K562 (cell line): Measurements from ENCODE around the gene OR52W1. TPM values are rescaled to one million over a fixed set of nuclear protein-coding genes. Genes with fewer than 3 reads are reported as not detected.

Source experiments
- ATAC-seq: fragments of 200-7000 bp; cut with Tn5 transposase; 3 replicates; pipeline ENCODE4 v1.9.1; 2020; ENCODE audit warnings: moderate library complexity
- BruUV-seq: library from RNA; stranded (reverse); fragments of 400-500 nt; replicated peaks from 2 replicates; lab custom pipeline; 2021; lab: Mats Ljungman, UMichigan
- CTCF ChIA-PET: fragments of 300-600 bp; formaldehyde crosslinking; extraction: SDS; loops from one replicate; lab custom pipeline; 2021; ENCODE audit warnings: low intra/inter-chr PET ratio; lab: Yijun Ruan, JAX
- POLR2A ChIA-PET: fragments of 300-600, 350-650 bp; sonication (Branson Sonifier 250); formaldehyde crosslinking; extraction: SDS; loops from one replicate; lab custom pipeline; 2021; ENCODE audit warnings: antibody characterized with exemption, inconsistent platforms; lab: Yijun Ruan, JAX
- DNase-seq, 4 experiments: peaks; one replicate each; pipeline versions ENCODE4 v3.0.0 to v3.0.0-alpha.2; 2011 to 2018; ENCODE audit warnings: low spot score in 3 of 4, mixed read lengths in 3 of 4; ENCODE audit errors: extremely low read depth in 1 of 4
- FAIRE-seq: peaks from 2 replicates; lab custom pipeline; 2011; peaks lifted over from hg19 to GRCh38; lab: Jason Lieb, UNC
- H2AFZ ChIP-seq: 2 replicates; pipeline ENCODE4 v1.6.0; 2011; ENCODE audit warnings: low read depth, low read length, control low read depth, inconsistent platforms
- H3K27ac ChIP-seq: fragments of 200-600 bp; 3 replicates; pipeline ENCODE4 v1.8.0; 2011; ENCODE audit warnings: low read depth, mild to moderate bottlenecking, control low read depth, inconsistent platforms, low read length, moderate library complexity, mixed read lengths; ENCODE audit errors: extremely low read depth
- H3K27me3 ChIP-seq, 2 experiments: fragments of 300-600 bp in 1 of 2; 2 replicates in 1 of 2; 3 replicates in 1 of 2; pipeline versions ENCODE4 v1.6.0 to v1.8.0; 2011; ENCODE audit warnings: inconsistent platforms in 2 of 2, low read length in 2 of 2, mild to moderate bottlenecking in 1 of 2, mixed read lengths in 1 of 2, moderate library complexity in 1 of 2; ENCODE audit not compliant: control insufficient read depth in 2 of 2, insufficient read depth in 2 of 2
- H3K36me3 ChIP-seq: fragments of 300-600 bp; 3 replicates; pipeline ENCODE4 v1.8.0; 2011; ENCODE audit warnings: mild to moderate bottlenecking, low read length, inconsistent platforms; ENCODE audit not compliant: control insufficient read depth, insufficient read depth
- H3K4me1 ChIP-seq, 2 experiments: fragments of 200-600 bp in 1 of 2; replicated peaks in 1 of 2; 2 replicates in 1 of 2; 3 replicates in 1 of 2; pipeline versions ENCODE4 v1.5.1 to v1.8.0; 2011; ENCODE audit warnings: inconsistent platforms in 2 of 2, low read length in 2 of 2, mild to moderate bottlenecking in 1 of 2, mixed read lengths in 1 of 2, moderate library complexity in 1 of 2; ENCODE audit not compliant: control insufficient read depth in 2 of 2, insufficient read depth in 2 of 2
- H3K4me2 ChIP-seq: 2 replicates; pipeline ENCODE4 v1.6.1; 2011; ENCODE audit warnings: low read length, control low read depth, inconsistent platforms, mixed read lengths; ENCODE audit not compliant: insufficient read depth
- H3K4me3 ChIP-seq: fragments of 200-600 bp; sonication (generic), shearing (Covaris generic); 2 replicates; pipeline ENCODE4 v1.5.1; 2016; ENCODE audit warnings: control low read depth, inconsistent platforms
- H3K79me2 ChIP-seq: fragments of 200-600 bp; 3 replicates; pipeline ENCODE4 v1.8.0; 2011; ENCODE audit warnings: low read length, inconsistent platforms; ENCODE audit not compliant: control insufficient read depth, insufficient read depth
- H3K9ac ChIP-seq, 2 experiments: 2 replicates each; pipeline versions ENCODE4 v1.6.0 to v1.6.1; 2011; ENCODE audit warnings: low read depth in 2 of 2, low read length in 2 of 2, control low read depth in 1 of 2, inconsistent platforms in 1 of 2, mild to moderate bottlenecking in 1 of 2, mixed read lengths in 1 of 2; ENCODE audit not compliant: insufficient read depth in 1 of 2
- H3K9me1 ChIP-seq: one replicate; pipeline ENCODE4 v1.6.0; 2011; ENCODE audit warnings: inconsistent platforms, mild to moderate bottlenecking, low read length, moderate library complexity; ENCODE audit not compliant: control insufficient read depth, insufficient read depth
- H3K9me3 ChIP-seq: replicated peaks from 2 replicates; pipeline ENCODE4 v1.5.1; 2011; ENCODE audit warnings: low read depth, low read length, inconsistent platforms; ENCODE audit not compliant: control insufficient read depth, insufficient read depth
- H4K20me1 ChIP-seq: replicated peaks from 2 replicates; pipeline ENCODE4 v1.6.1; 2011; ENCODE audit warnings: low read length, inconsistent platforms, mixed read lengths; ENCODE audit not compliant: control insufficient read depth, insufficient read depth
- CBX8 ChIP-seq: fragments of 200-600 bp; sonication (generic); IDR thresholded peaks from 2 replicates; pipeline ENCODE4 v1.6.1; 2012; ENCODE audit warnings: borderline replicate concordance, mixed run types, low read depth, mild to moderate bottlenecking, moderate library complexity, mixed read lengths, low read length, control low read depth, inconsistent platforms; ENCODE audit not compliant: poor library complexity, severe bottlenecking; ENCODE audit errors: extremely low read depth
- FOSL1 ChIP-seq: fragments of 200-800 bp; sonication (Bioruptor generic); conservative IDR thresholded peaks from 2 replicates; pipeline ENCODE4 v1.6.1; 2016; ENCODE audit warnings: missing genetic modification characterization, missing compliant biosample characterization
- ZNF24 ChIP-seq: fragments of 450-650 bp; IDR thresholded peaks from 2 replicates; pipeline ENCODE4 v1.6.1; 2016
- WGBS: fragments of 100-300 bp; shearing (Covaris generic); methylation state at CpG from one replicate; pipeline ENCODE4 v1.1.6; 2016; ENCODE audit warnings: low coverage, mixed read lengths; ENCODE audit not compliant: insufficient coverage; ENCODE audit errors: missing lambda C conversion rate; 5-methylcytosine and 5-hydroxymethylcytosine counted together
- in situ Hi-C: fragments of 300-500 bp; cut with MboI; formaldehyde crosslinking; loops from 4 replicates; pipeline ENCODE4 v1.15.0; 2018; ENCODE audit warnings: inconsistent platforms, mixed read lengths
- intact Hi-C: fragments of 100-400 bp; cut with micrococcal nuclease; formaldehyde crosslinking; loops from 2 replicates; pipeline ENCODE4 v1.14.2; 2022
- polyA plus RNA-seq, 8 experiments: library from polyadenylated mRNA; depleted of rRNA in 4 of 8; stranded (reverse) in 5 of 8; unstranded in 3 of 8; fragments of >200 nt; fragmentation: Nextera tagmentation in 2 of 8; fragmentation: Illumina TruSeq in 1 of 8; extraction: Ambion mirVana in 2 of 8; extraction: Trizol in 1 of 8; gene quantifications; 2 replicates each; pipeline versions ENCODE4 v1.2.1 to v1.2.3, GENCODE V29; 2011 to 2014; ENCODE audit warnings: inconsistent platforms in 1 of 8, missing spikeins in 1 of 8
- total RNA-seq, 7 experiments: library from RNA; depleted of rRNA in 6 of 7; stranded (reverse); fragments of >200 nt in 6 of 7; fragmentation: Illumina TruSeq in 2 of 7; extraction: Trizol in 2 of 7; gene quantifications; 2 replicates each; pipeline versions ENCODE4 v1.2.1 to v1.2.3, GENCODE V29; 2011 to 2021; ENCODE audit warnings: low replicate concordance in 1 of 7
- TF ChIP-seq, protein P1 (sequence below): fragments of 450-650 bp; IDR thresholded peaks from 2 replicates; pipeline ENCODE4 v1.6.1; 2016; ENCODE audit warnings: mild to moderate bottlenecking, moderate library complexity

OR52W1 gene
- total and polyA plus RNA-seq, 9 of the 15 experiments (the other 6 are each of a cell fraction or from before 2014, with no cell fraction given) = not detected

DNA sequence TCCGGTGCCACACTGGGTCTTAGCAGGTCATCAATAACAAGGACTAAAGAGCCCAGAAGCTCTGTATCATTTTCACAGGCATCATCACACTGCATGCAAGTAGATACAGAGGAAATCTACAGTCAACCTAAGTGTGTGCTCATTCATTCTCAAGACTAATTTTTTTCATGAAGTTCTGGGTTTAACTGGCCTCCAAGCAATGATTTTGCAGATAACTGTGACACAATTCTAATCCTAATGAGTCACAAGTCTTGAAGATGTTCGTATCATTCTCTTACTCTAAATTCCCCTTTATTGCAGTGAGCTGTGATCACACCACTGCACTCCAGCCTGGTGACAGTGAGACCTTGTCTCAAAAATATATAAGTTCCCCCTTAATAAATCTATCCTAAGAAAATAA lies 2.5 kb downstream of the OR52W1 start:
- TF ChIP-seq ZNF24 = no peak
- 0 out of 2 replicates have a peak, but pooled peaks have one; percentile 16 for TF ChIP-seq FOSL1
- CTCF ChIA-PET = no interaction called here
- Histone ChIP-seq H3K4me3 (no peak overlapping the region), H3K79me2 (no peaks in the 10 kb centered on the region; the same call in 2 of the 3 replicates), H3K4me2 (no peak overlapping the region), H3K9me3 (no peaks in the 10 kb centered on the region), H3K36me3 (no peaks in the 10 kb centered on the region), H3K9me1 (peaks cover 2% of the 10 kb centered on the region), H3K9ac (no peak overlapping the region), H2AFZ (no peak overlapping the region), H4K20me1 (no peaks in the 10 kb centered on the region), H3K4me1 (no peaks in the 10 kb centered on the region), H3K27ac (no peak overlapping the region), H3K27me3 (peaks cover 0 to 7% of the 10 kb centered on the region in 2 experiments; a peak in 3 of 5 replicates)
- intact Hi-C loops (no loop called here), in situ Hi-C loops (no loop called here)
- POLR2A ChIA-PET = interaction anchor here (1.1 kb wide), 1 partner anchor 33 kb away, joined by 5 read pairs; no protein-coding TSS in a partner anchor
- BruUV-seq = no TSS peak
- WGBS = 8% methylated on average over 2 of the region's 2 CpGs
- DNase-seq (no peak), FAIRE-seq (no peak), ATAC-seq (no peak)

DNA sequence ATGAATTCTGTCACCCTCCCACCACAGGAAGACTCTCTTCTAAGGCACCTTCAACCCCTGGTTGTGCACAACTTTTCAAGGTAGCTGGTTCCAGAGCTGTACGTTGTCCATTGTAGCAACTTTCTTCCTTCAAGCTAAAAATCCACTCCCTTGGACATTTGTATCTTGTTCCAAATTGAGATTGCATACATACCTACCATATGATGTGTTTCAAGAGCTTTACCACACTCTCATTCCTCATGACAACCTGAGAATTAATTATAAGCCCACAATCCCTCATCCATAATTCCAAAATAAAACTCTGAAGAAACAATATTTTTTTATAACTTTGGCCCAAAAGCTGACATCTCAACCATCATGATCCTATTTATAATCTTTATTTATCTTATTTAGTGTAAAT lies 3.0 kb downstream of the OR52W1 start:
- Histone ChIP-seq H3K27me3 (peaks cover 0 to 7% of the 10 kb centered on the region in 2 experiments; a peak in 3 of 5 replicates), H3K36me3 (0 out of 3 replicates have a peak, but pooled peaks cover 3% of the 10 kb centered on the region), H3K4me3 (no peak overlapping the region), H3K4me1 (no peaks in the 10 kb centered on the region), H3K9me3 (no peaks in the 10 kb centered on the region), H3K9me1 (peaks cover 2% of the 10 kb centered on the region), H2AFZ (no peak overlapping the region), H3K79me2 (no peaks in the 10 kb centered on the region; the same call in 2 of the 3 replicates), H3K4me2 (no peak overlapping the region), H4K20me1 (no peaks in the 10 kb centered on the region), H3K9ac (no peak overlapping the region), H3K27ac (no peak overlapping the region)
- in situ Hi-C loops = no loop called here
- ATAC-seq (no peak), DNase-seq (no peak), FAIRE-seq (no peak)
- POLR2A ChIA-PET = no interaction called here
- no TSS peak for BruUV-seq
- CTCF ChIA-PET = no interaction called here
- 40% methylated on average over 1 of the region's 1 CpG for WGBS
- intact Hi-C loops = no loop called here
- no peak for TF ChIP-seq CBX8
- TF ChIP-seq, protein P1, sequence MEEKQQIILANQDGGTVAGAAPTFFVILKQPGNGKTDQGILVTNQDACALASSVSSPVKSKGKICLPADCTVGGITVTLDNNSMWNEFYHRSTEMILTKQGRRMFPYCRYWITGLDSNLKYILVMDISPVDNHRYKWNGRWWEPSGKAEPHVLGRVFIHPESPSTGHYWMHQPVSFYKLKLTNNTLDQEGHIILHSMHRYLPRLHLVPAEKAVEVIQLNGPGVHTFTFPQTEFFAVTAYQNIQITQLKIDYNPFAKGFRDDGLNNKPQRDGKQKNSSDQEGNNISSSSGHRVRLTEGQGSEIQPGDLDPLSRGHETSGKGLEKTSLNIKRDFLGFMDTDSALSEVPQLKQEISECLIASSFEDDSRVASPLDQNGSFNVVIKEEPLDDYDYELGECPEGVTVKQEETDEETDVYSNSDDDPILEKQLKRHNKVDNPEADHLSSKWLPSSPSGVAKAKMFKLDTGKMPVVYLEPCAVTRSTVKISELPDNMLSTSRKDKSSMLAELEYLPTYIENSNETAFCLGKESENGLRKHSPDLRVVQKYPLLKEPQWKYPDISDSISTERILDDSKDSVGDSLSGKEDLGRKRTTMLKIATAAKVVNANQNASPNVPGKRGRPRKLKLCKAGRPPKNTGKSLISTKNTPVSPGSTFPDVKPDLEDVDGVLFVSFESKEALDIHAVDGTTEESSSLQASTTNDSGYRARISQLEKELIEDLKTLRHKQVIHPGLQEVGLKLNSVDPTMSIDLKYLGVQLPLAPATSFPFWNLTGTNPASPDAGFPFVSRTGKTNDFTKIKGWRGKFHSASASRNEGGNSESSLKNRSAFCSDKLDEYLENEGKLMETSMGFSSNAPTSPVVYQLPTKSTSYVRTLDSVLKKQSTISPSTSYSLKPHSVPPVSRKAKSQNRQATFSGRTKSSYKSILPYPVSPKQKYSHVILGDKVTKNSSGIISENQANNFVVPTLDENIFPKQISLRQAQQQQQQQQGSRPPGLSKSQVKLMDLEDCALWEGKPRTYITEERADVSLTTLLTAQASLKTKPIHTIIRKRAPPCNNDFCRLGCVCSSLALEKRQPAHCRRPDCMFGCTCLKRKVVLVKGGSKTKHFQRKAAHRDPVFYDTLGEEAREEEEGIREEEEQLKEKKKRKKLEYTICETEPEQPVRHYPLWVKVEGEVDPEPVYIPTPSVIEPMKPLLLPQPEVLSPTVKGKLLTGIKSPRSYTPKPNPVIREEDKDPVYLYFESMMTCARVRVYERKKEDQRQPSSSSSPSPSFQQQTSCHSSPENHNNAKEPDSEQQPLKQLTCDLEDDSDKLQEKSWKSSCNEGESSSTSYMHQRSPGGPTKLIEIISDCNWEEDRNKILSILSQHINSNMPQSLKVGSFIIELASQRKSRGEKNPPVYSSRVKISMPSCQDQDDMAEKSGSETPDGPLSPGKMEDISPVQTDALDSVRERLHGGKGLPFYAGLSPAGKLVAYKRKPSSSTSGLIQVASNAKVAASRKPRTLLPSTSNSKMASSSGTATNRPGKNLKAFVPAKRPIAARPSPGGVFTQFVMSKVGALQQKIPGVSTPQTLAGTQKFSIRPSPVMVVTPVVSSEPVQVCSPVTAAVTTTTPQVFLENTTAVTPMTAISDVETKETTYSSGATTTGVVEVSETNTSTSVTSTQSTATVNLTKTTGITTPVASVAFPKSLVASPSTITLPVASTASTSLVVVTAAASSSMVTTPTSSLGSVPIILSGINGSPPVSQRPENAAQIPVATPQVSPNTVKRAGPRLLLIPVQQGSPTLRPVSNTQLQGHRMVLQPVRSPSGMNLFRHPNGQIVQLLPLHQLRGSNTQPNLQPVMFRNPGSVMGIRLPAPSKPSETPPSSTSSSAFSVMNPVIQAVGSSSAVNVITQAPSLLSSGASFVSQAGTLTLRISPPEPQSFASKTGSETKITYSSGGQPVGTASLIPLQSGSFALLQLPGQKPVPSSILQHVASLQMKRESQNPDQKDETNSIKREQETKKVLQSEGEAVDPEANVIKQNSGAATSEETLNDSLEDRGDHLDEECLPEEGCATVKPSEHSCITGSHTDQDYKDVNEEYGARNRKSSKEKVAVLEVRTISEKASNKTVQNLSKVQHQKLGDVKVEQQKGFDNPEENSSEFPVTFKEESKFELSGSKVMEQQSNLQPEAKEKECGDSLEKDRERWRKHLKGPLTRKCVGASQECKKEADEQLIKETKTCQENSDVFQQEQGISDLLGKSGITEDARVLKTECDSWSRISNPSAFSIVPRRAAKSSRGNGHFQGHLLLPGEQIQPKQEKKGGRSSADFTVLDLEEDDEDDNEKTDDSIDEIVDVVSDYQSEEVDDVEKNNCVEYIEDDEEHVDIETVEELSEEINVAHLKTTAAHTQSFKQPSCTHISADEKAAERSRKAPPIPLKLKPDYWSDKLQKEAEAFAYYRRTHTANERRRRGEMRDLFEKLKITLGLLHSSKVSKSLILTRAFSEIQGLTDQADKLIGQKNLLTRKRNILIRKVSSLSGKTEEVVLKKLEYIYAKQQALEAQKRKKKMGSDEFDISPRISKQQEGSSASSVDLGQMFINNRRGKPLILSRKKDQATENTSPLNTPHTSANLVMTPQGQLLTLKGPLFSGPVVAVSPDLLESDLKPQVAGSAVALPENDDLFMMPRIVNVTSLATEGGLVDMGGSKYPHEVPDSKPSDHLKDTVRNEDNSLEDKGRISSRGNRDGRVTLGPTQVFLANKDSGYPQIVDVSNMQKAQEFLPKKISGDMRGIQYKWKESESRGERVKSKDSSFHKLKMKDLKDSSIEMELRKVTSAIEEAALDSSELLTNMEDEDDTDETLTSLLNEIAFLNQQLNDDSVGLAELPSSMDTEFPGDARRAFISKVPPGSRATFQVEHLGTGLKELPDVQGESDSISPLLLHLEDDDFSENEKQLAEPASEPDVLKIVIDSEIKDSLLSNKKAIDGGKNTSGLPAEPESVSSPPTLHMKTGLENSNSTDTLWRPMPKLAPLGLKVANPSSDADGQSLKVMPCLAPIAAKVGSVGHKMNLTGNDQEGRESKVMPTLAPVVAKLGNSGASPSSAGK = no peak
